GM19455 (cell line): ENCODE measurements around the gene KCNQ1.

ENCODE experiments used
- ATAC-seq: cut with Tn5 transposase; IDR thresholded peaks from one replicate; pipeline ENCODE4 v1.9.1; 2021; ENCODE audit not compliant: unreplicated experiment

Gene KCNQ1

DNA sequence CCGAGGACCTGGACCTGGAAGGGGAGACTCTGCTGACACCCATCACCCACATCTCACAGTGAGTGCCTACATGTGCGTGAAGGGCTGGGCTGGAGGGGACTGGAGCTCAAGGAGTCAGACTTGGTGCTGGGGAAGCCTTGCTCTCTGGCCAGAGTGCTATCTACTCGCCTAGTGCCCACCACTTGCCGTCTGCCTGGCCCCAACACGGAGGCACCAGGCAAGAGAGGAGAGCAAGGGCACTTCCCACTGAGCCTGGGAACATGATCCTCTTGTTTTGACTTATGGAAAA, 217.2 kb downstream of the KCNQ1 start:
- ATAC-seq = no peak

DNA sequence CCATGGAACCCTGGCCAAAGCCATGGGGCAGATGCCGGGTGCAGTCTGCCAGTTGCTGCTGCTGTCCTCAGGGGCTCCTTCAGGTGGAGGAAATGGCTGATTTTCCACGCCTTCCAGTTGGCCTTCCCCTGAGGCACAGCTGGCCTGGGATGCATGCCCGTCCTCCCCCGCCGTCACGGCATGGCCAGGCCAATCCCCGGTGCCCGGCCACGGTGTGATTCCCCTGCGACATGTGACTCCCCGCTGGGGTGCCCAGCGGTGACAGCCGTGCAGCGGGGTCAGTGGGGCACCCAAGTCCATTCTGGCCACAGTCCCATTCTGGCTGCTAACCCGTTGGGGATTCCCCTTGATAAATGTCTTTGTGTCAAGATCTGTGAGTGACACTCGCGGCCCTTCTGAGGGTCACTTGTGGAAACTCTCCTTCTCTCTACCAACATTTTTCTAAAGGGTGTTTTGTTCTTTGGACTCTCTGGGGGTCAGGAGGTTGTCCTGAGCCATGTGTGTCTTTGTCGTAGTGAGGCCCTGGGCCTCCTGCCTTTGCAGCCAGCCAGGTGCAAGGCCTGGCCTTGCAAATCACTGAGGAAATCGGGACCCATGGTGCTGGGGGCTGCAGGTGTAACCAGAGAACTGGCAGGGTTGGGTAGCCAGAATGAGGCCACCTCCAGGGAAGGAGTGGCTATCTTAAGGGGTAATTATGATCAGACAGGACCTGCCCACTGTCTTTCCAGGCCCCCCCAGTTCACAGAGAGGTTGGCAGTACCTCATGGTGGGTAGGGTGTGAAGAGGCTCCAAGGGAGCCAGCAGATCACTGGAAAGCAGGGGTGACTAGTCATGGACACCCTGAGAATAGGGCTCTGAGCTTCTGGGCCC, 217.9 kb downstream of the KCNQ1 start:
- ATAC-seq = no peak

DNA sequence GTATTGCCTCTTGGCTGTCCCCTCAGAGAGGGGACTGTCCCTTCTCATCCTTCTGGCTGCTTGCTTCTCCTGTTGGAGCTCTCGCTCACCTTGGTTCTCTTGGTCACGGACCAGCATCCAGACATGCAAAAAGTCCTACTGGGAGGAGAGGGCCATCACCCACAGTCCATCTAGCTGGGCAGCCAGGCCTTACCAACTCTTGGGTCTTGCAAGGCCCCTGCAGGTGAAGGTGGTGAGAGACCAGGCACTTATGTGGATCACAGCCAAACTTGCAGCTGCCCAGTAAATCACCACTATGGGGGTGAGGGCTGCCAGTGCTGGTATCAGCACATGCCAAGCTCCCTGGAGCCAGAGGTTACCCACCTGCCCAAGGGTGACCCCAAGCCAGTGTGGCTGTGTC, 218.7 kb downstream of the KCNQ1 start:
- ATAC-seq = no peak

DNA sequence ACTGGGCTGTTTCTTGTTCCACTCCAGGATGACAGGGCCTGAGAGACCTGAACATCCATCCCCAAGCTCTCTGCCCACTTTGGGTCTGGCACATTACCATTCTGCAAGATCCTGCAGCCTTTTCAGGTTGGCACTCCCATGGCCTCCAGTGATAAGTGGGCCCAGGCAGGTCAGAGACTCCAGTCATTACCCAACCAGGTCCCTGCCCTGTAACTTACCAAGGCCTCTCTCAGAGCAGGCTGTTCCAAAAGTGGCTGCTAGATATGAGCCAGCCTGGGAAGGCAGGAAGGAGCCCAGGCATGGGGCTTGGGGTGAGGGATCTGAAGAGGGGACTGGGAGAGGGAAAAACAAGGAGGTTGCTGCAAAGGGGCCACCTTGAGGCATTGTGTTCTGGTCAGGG, 219.1 kb downstream of the KCNQ1 start:
- ATAC-seq = no peak

DNA sequence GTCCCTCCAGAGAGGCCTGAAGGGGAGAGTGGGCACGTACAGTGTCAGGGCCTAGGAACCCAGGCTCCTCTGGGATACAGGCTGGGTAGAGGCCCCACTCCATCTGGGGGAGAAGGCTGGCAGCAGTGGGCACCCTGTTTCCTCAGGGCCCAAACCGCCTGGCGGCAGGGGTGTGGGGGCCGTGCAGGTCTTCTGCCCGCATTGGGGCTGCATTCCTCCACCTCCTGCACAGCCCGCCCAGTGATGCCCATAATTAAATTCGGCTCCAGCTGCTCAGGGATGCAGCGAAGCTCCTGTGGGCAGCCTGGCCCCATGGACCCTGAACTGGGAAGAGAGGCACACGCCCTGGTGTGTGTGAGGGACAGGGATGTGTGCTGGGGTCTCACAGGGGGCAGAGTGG, 219.6 kb downstream of the KCNQ1 start:
- no peak for ATAC-seq

DNA sequence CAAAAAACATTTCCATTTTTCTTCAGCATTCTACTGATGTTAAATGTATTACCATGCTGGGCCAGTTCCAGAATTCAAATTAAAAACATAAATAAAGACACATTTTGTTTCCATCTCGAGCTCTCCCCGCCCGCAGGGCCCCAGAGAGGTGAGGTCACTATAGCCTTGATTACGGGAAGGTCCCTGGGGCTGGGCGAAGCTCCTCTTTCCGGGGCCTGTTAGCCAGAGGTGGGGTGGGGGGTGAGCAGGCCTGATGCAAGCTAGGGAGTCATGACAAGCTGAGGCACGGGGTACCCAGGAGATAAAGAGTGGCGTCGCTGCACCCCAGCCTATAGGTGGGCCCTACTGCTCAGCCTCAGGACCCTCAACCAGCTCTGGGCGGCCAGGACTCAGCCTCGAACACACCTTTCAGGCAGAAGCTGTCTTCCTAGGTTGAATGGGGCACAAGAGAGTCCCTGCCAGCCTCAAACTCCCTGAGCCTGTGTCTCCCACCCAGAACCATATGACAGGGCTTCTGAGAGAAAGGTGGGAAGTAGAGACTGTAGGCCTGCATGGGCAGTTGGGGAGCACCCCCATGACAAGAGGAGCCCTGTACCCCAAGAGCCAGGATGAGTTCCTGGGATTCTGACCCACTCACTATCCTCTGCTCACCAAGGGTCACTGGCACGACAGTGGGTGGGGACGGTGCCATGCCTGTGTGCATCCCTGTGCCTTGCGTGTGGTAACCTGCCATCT, 220.2 kb downstream of the KCNQ1 start:
- ATAC-seq = no peak

DNA sequence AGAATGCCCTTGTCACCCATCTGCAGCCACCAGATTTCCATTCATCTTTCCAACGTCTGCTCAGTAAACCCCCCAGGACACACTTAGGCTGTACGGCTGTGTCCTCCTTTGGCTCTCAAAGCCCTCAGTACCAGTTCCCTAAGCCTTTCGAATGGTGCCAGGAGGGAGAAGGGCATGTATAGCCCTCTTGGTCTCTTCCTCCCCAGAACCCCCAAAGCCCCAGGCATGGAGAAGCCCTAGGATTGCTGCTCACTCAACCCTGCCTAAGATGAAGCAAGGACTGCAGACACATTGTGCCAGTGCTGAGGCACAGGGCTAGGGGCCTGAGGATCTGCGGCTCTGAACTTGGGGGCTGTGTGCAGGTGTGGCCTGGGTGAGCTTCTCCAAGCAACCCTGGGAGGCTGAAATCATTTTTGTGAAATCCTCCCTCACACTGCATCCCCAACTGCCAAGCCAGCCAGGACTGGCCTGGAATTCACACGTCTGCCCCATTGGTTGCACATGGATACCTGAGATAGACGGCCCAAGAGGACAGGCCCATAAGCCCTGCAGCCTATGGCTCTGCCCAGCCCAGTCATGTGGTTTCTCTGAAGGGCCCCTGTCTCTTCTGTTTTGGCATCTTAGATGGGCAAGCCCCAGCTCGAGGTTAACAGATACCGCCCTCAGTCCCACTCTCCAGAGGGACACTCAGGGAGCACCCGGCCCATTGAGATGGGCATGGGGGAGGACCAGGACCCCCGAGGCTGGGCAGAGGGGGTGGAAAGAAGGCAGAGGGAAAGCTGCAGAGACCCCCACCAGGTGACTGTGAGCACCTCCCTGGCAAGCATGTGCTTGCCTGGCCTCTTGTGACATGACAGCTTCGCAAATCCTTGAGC, 221.0 kb downstream of the KCNQ1 start:
- ATAC-seq = no peak

DNA sequence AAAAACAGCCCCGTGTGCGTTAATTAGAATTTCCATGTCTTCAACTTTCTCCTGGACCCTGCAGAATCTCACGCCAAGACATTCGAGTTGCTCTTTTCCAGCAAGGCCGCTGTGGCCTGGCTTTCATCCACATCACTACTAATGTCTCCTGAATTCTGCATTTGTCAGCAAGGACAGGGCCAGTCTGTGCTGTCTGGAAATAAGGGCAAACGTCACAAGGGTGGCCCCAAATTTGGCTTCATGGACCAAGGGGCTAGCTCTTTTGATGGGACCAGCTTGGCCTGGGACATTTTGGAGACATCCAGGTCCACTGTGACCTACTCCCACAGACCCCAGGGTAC, 221.6 kb downstream of the KCNQ1 start:
- no peak for ATAC-seq

DNA sequence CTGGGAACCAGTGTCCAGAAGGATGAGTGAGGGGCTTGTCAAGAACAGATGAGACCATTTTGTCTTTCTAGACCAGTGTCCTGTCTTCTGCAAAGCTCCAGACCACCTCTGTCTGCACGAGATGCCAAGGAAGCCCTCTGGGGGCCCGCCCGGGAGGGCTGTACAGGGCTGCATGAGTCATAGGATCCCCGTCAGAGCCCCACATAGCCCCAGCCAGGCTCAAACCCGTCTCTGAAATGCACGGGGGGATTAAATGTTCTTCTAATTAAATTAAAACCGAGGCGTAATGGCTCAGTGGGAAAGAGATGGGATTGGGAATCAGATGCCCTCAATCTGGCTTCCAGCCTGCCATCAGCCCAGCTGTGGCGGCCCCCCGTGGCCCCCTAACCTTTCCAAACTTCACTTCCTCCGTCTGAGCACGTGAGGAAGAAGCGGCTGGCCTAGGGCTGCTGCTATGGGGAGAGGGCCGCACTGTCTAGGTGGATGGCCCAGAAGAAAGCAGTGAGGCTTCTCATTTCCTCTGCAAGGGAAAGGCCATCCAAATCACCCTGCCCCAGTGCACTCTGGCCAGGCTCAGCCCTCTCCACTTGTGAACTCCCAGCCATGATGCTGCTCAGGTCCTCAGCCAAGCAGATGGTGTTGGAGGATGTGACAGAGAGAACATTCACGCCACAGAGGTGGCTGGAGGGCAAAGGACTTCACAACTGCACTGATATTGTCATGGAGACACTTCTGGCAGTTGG, 222.2 kb downstream of the KCNQ1 start:
- ATAC-seq = no peak

DNA sequence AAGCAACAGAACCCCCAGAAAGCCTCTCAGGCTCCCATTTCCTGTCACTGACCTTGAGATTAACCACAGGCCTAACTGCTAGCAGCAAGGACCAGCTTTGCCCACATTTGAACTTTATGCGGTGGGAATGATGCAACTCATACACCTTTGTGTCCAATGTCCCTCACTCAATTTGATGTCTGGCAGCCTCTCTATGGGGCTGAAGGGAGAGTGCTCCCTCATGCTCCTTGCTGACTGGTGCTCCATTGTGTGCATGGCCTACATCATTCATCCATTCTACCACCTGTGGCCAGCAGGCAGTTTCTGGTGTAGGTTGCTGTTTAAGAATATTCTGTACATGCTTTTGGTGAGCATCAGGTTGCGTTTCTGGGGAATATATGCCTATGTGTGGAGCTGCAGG, 223.1 kb downstream of the KCNQ1 start:
- no peak for ATAC-seq

DNA sequence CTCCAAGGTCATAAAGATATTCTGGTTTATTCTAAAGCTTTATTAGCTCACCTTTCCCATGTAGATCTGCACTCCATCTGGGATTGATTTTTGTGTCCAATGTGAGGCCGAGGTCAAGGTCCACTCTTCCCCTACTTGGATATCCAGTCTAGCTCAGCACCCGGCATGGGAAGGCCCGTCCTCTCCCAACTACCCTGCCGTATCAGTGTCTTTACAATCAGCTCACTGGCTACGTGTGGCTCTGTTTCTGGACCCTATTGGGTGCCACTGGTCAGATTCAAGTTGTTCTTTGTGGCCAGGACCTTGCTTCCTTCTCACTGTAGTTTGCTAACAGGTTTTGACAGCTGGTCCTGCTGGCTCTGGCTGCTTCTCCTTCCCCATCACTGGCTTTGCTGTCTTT, 224.1 kb downstream of the KCNQ1 start:
- ATAC-seq = no peak

DNA sequence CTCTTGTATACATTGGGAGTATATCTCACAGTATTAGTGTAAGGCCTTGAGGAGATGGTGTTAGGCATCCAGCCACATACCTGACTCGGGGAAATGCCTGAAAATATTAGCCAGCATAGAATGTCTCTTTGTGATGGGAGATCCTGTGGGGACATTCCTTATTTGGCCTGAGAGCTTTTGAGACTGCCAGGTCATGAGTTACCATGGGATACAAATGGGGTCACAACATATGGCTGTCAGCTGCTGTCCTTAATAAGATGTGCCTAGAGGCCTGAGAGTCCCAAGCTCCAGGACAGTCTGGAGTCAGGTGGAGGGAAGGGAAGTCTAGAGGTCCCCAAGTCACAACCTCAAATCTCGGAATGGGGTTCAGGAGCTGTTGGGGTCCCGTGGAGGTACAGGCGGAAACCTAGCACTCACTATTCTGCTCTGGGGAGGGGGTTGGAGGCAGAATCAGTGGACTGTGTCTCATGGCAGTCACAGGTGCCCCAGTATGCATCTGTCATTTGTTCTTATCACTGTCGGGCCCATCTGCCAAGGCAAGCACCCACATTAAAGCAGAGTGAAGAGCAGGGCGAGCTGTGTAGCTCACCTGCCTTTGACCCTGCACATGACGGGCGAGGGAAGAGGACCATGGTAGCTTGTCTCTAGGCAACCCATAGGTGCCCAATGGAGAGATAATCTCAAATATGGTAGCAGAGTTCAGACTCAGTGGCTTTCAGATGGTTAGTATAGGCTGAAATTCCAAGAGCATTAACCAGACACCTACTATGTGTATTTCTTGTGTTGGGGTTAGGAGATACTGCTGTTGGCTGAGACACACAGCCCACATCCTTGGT, 225.0 kb downstream of the KCNQ1 start:
- no peak for ATAC-seq

DNA sequence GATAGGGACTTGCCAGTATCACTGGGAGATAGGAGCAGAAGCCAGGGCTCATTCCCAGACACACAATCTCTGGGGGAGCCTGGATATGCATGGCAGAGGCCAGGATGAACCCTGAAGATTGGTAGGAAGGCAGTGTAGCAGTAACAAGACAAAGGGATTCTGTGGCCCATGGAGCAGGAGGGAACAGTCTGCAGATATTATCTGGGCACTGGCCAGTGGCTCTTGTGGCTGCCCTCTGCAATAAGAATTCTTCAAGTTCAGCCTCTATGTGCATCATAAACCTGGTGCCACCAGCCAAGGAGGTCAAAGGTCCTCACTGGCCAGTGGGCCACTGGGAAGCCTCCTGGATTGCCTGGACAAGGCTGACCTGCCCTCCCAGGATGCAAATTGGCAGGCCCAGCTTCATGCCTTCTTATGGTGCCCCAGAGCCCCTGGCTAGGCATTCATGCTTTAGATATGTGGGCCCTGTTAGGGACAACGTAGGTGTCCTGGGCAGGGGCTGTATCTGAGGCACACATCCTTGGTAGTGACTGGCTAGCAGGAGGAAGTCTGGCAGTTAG, 225.8 kb downstream of the KCNQ1 start:
- ATAC-seq = no peak

DNA sequence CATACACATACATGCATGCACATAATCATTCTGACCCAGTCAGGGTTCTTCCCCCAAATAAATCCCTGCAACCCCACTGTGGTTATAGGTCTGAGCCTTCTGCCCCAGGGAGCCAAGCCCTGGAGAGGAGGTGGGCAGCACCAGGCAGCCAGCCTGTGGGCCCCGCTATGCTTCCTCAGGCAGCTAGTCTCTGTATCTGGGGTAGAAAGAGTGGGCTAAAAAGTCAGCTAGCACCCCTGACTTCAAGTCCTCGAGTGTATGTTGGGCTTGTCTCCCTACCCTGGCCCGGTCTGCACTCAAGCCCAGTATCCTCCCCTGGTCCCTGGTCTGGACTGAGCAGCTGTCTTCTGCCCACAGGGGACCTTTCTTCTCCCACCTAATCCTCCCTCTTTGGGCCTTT, 226.9 kb downstream of the KCNQ1 start:
- ATAC-seq = no peak

DNA sequence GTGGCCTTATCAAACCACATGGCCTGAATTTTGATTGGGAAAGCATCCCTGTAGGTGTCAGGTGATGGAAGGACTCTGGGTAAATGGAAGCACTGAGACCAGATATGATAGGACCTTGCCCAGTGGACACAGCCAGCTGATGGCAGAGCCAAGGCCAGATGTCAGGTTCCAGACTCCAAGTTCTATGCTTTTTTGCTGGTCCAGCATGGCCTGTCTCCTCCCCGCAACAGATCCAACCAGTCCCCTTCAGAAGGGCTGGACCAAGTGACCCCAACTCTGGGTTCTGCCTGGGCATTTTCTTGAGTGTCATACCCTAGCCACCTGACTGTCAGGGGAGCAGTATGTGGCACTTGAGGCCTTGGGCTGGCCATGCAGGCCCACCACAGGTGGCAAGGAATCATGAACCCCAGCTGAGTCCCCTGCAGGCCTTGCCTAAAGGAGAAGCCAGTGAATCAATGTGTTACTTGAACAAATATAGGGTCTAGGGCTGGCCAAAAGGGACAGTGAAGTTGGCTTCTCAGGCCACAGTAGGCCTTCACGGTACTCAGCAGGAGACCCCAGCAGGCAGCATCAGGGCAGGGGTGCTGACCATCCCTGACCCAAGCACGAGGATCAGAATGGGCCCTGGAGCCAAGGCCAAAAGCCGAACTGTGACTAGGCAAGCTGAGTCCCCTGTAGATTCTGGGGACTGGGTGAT, 227.9 kb downstream of the KCNQ1 start:
- ATAC-seq = no peak

DNA sequence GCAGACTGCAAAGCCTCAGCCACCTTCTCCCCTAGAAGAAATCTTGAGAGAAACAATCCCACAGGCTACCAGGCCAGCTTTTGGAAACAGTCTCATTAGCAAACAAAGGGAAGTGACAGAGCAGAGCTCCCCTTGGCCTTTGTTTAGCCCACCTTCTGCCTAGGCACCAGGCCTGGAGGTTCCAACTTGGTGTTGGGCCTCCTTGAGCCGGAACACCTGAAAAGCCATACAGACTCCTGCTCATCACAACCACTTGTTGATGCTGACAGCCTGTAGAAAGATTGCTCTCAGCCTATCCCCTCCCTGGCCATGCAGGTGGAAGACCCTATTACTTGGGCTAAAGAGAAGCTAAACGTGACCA, 228.4 kb downstream of the KCNQ1 start:
- no peak for ATAC-seq

DNA sequence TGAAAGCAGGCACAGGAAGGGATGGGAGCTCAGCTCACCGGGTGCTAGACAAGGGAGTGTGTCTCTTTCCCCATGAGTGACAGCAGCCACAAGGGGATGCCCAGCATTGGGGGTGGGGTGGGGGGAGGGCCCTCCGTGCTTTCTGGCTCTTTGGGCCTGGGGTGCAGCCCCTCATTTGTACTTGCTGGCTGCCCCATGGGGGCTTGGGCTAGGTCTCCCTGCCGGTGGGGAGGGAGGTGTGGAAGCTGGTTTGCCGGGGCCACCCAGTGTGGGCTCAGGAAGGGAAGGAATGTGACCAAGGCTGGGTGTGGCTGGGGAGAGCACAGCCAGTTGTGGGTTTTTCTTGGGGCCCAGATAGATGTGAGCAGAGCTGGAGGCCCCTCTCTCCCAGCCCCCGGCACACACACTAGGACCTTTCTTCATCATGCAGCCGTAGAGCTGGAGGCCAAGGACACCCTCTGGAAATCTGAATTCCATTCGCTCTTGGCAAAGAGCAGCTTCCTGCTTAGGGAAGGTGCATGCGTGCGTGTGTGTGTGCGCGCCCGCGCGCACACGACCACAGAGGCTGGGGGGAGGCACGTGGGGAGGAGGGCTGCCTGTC, 229.2 kb downstream of the KCNQ1 start:
- no peak for ATAC-seq

DNA sequence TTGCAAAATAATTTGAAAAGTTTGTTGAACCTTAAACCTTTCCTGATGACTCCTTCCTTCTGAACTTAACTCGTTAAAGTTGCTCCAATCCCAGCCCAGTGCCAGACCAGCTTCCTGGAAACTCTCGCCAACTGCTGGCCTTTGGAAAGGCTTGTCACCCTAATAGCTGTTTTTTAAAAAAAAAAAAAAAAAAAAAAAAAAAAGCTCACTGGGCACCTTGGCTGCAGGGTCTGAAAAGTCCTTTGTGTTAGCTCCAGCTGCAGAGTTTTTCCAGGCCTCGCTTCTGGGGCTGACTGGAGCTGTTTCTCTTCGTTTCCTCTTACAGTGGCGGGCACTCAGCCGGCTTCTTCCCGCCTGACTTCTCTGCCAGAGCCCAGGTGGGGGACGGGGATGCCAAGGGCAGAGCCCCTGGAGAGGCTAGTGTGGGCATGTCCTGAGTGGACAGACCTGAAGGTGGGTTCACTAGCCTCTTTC, 229.9 kb downstream of the KCNQ1 start:
- ATAC-seq = no peak

DNA sequence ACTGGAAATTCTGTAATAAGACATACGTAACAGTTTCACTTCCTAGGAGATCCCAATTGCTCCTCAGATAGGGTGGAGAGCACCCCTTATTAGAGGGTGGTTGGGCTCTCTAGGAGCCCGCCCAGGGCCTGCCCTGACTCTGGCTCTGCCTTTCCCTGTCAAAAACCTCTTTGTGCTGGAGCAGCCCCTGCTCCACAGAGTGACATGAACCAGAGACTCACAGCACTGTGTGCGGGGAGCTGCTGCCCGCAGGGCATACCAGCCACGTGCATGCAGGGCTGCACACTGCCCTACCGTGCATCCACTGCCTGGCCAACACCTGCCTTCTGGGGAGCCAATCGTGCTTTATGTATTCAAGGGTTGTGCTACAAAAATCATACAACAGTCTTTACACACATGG, 230.7 kb downstream of the KCNQ1 start:
- ATAC-seq = no peak
